Measurements from ENCODE around the gene SBF1.
"Not testable (repeated sequence)": the region's sequence is repeated elsewhere in the genome, so short reads cannot be mapped to it uniquely, and the experiment has no call there.

The SBF1 gene

DNA sequence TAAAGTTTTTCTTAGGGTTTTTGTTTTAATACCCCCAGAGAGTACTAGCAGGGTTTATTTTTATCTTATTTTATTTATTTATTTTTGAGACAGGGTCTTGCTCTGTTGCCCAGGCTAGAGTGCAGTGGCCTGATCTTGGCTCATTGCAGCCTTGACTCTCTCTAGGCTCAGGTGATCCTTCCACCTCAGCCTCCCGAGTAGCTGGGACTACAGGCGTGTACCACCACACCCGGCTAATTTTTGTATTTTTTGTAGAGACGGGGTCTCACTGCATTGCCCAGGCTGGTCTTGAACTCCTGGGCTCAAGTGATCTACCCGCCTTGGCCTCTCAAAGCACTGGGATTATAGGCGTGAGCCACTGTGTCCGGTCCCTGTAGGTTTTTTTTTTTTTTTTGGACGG is 45.3 kb upstream of the SBF1 start:
- not testable (repeated sequence) for H2BK15ac ChIP-seq (ENCODE audit: low read length); H2BK120ac ChIP-seq (ENCODE audit: low read depth, low read length); H3K9ac ChIP-seq (ENCODE audit: low read depth, low read length, poor library complexity); H2BK5ac ChIP-seq (ENCODE audit: low read length); H3K14ac ChIP-seq (ENCODE audit: low read length); H4K91ac ChIP-seq (ENCODE audit: low read depth, low read length, poor library complexity); H3K4me1 ChIP-seq (ENCODE audit: control insufficient read depth in 2 of 2, insufficient read depth in 1 of 2, low read depth in 1 of 2, low read length in 2 of 2); H3K4me3 ChIP-seq (ENCODE audit: low read length in 2 of 2); H3K4ac ChIP-seq (ENCODE audit: low read length); H3K4me2 ChIP-seq (ENCODE audit: insufficient read depth, low read length, poor library complexity, severe bottlenecking); H3K23ac ChIP-seq (ENCODE audit: low read depth, low read length, poor library complexity); H3K9me3 ChIP-seq (replicated peaks in 1 of 2; ENCODE audit: control insufficient read depth in 2 of 2, insufficient read depth in 1 of 2, low read depth in 1 of 2, low read length in 2 of 2); DNase-seq (ENCODE audit: low spot score); H2AFZ ChIP-seq (ENCODE audit: low read length); H3K18ac ChIP-seq (ENCODE audit: low read length); H3K27ac ChIP-seq (replicated peaks; ENCODE audit: low read length); H2AK5ac ChIP-seq (ENCODE audit: low read depth, low read length); H4K8ac ChIP-seq (ENCODE audit: low read depth, low read length); H3K27me3 ChIP-seq (ENCODE audit: control insufficient read depth in 3 of 3, insufficient read depth in 3 of 3, low read depth in 1 of 3, low read length in 3 of 3); H2BK12ac ChIP-seq (ENCODE audit: low read length)
- peaks cover 22% of the 10 kb centered on the region for H3K79me1 ChIP-seq (ENCODE audit: low read depth, low read length)
- no CpG with 5 or more reads among the region's 8 CpGs for WGBS, 2 donors (ENCODE audit: extremely low coverage in 2 of 2, insufficient read length in 2 of 2, insufficient replicate concordance in 1 of 2)
- peaks cover 64 to 86% of the 10 kb centered on the region in 2 donors for H3K36me3 ChIP-seq (replicated peaks in 1 of 2; ENCODE audit: control insufficient read depth in 2 of 2, insufficient read depth in 2 of 2, low read length in 2 of 2)

DNA sequence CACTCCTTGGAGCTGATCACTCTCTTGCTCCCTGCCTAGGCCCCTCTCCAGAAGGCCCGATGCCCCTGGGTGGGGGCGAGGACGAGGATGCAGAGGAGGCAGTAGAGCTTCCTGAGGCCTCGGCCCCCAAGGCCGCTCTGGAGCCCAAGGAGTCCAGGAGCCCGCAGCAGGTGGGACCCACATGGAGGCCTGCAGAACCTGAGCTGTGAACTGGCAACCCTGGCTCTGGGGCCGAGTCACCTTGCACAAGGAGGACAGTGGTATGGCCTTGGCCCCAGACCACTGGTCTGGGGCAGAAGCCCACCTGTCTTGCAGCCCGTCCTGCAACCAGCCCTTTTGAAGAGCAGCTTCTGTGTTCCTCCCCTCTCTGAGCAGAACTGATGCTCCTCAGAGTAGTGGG is 44.3 kb upstream of the SBF1 start:
- H3K27ac ChIP-seq (replicated peaks; ENCODE audit: low read length) = no peak overlapping the region
- no peak overlapping the region for H3K18ac ChIP-seq (ENCODE audit: low read length)
- no peak for DNase-seq (ENCODE audit: low spot score)
- no peaks in the 10 kb centered on the region for H3K9me3 ChIP-seq (replicated peaks in 1 of 2; ENCODE audit: control insufficient read depth in 2 of 2, insufficient read depth in 1 of 2, low read depth in 1 of 2, low read length in 2 of 2)
- H2BK12ac ChIP-seq (ENCODE audit: low read length) = no peak overlapping the region
- no peak overlapping the region for H3K14ac ChIP-seq (ENCODE audit: low read length)
- no peak overlapping the region for H3K23ac ChIP-seq (ENCODE audit: low read depth, low read length, poor library complexity)
- H3K36me3 ChIP-seq (replicated peaks in 1 of 2; ENCODE audit: control insufficient read depth in 2 of 2, insufficient read depth in 2 of 2, low read length in 2 of 2) = peaks cover 67 to 86% of the 10 kb centered on the region in 2 donors
- no peak overlapping the region for H2BK15ac ChIP-seq (ENCODE audit: low read length)
- no peak overlapping the region for H4K8ac ChIP-seq (ENCODE audit: low read depth, low read length)
- no peaks in the 10 kb centered on the region for H3K27me3 ChIP-seq (ENCODE audit: control insufficient read depth in 3 of 3, insufficient read depth in 3 of 3, low read depth in 1 of 3, low read length in 3 of 3)
- no peak overlapping the region for H3K9ac ChIP-seq (ENCODE audit: low read depth, low read length, poor library complexity)
- no peak overlapping the region for H2BK5ac ChIP-seq (ENCODE audit: low read length)
- H3K4me1 ChIP-seq (ENCODE audit: control insufficient read depth in 2 of 2, insufficient read depth in 1 of 2, low read depth in 1 of 2, low read length in 2 of 2) = peaks cover 0 to under 1% of the 10 kb centered on the region in 2 donors
- H3K4me3 ChIP-seq (ENCODE audit: low read length in 2 of 2) = no peak overlapping the region
- no peak overlapping the region for H2AK5ac ChIP-seq (ENCODE audit: low read depth, low read length)
- H3K4ac ChIP-seq (ENCODE audit: low read length) = no peak overlapping the region
- peaks cover 24% of the 10 kb centered on the region for H3K79me1 ChIP-seq (ENCODE audit: low read depth, low read length)
- H2AFZ ChIP-seq (ENCODE audit: low read length) = no peak overlapping the region
- no peak overlapping the region for H4K91ac ChIP-seq (ENCODE audit: low read depth, low read length, poor library complexity)
- no peak overlapping the region for H2BK120ac ChIP-seq (ENCODE audit: low read depth, low read length)
- no CpG with 5 or more reads among the region's 8 CpGs for WGBS, 2 donors (ENCODE audit: extremely low coverage in 2 of 2, insufficient read length in 2 of 2, insufficient replicate concordance in 1 of 2)
- H3K4me2 ChIP-seq (ENCODE audit: insufficient read depth, low read length, poor library complexity, severe bottlenecking) = no peak overlapping the region

DNA sequence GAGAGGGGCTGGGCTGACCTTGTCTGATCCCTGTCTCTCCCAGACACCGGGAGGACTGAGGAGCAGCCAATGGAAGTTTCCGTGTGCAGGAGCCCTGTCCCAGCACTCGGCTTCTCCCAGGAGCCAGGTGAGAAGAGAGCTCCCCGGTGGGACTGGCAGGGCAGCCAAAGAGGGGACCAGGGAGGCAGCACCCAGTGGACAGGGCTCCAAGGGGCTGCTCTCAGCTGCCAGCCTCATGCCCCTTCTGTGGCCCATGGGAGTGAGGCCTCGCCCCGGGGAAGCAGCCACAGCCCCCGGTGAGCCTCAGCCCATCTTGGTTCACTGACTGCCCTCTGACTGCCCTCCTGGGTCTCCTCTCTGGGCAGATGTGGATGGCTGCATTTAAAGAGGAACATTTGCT is 43.8 kb upstream of the SBF1 start:
- Histone ChIP-seq H2AFZ (ENCODE audit: low read length) (no peak overlapping the region), H3K4me1 (ENCODE audit: control insufficient read depth in 2 of 2, insufficient read depth in 1 of 2, low read depth in 1 of 2, low read length in 2 of 2) (no peaks in the 10 kb centered on the region), H3K27me3 (ENCODE audit: control insufficient read depth in 3 of 3, insufficient read depth in 3 of 3, low read depth in 1 of 3, low read length in 3 of 3) (no peaks in the 10 kb centered on the region), H3K4me2 (ENCODE audit: insufficient read depth, low read length, poor library complexity, severe bottlenecking) (no peak overlapping the region), H3K9ac (ENCODE audit: low read depth, low read length, poor library complexity) (no peak overlapping the region), H3K9me3 (replicated peaks in 1 of 2; ENCODE audit: control insufficient read depth in 2 of 2, insufficient read depth in 1 of 2, low read depth in 1 of 2, low read length in 2 of 2) (no peaks in the 10 kb centered on the region), H3K23ac (ENCODE audit: low read depth, low read length, poor library complexity) (no peak overlapping the region), H3K4me3 (ENCODE audit: low read length in 2 of 2) (no peak overlapping the region), H3K18ac (ENCODE audit: low read length) (no peak overlapping the region), H2AK5ac (ENCODE audit: low read depth, low read length) (no peak overlapping the region), H3K14ac (ENCODE audit: low read length) (no peak overlapping the region), H3K4ac (ENCODE audit: low read length) (no peak overlapping the region), H3K36me3 (replicated peaks in 1 of 2; ENCODE audit: control insufficient read depth in 2 of 2, insufficient read depth in 2 of 2, low read length in 2 of 2) (peaks cover 63 to 84% of the 10 kb centered on the region in 2 donors), H2BK15ac (ENCODE audit: low read length) (no peak overlapping the region), H4K91ac (ENCODE audit: low read depth, low read length, poor library complexity) (no peak overlapping the region), H3K79me1 (ENCODE audit: low read depth, low read length) (peaks cover 25% of the 10 kb centered on the region), H4K8ac (ENCODE audit: low read depth, low read length) (no peak overlapping the region), H3K27ac (replicated peaks; ENCODE audit: low read length) (no peak overlapping the region), H2BK120ac (ENCODE audit: low read depth, low read length) (no peak overlapping the region), H2BK5ac (ENCODE audit: low read length) (no peak overlapping the region), H2BK12ac (ENCODE audit: low read length) (no peak overlapping the region)
- WGBS, 2 donors (ENCODE audit: extremely low coverage in 2 of 2, insufficient read length in 2 of 2, insufficient replicate concordance in 1 of 2) = no CpG with 5 or more reads among the region's 7 CpGs
- DNase-seq (ENCODE audit: low spot score) = no peak

DNA sequence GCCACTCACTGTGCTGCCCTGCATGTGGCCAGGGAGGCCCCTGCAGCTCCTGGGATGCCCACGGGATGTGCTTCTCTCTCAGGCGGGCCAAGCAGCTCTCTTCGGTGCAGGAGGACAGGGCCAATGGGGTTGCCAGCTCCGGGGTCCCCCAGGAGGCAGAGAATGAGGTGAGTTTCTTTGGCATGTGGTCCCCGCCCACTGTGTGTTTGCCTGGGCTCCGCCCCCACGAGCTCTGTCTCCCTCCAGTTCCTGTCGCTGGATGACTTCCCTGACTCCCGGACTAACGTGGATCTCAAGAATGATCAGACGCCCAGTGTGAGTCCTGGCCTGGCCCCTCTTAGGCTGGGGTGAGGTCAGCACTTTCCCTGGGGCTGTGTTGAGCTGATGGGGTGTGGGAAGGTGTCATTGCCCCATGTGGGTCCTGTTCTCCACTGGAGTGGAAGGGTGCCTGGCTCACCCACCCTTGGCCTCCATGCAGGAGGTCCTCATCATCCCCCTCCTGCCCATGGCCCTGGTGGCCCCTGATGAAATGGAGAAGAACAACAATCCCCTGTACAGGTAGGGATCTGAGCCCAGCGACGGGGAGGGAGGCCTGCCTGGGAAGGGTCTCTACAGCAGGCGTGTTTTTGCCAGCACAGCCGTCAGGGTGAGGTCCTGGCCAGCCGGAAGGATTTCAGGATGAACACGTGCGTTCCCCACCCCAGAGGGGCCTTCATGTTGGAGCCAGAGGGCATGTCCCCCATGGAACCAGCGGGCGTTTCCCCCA is 42.8 kb upstream of the SBF1 start:
- H3K9me3 ChIP-seq (replicated peaks in 1 of 2; ENCODE audit: control insufficient read depth in 2 of 2, insufficient read depth in 1 of 2, low read depth in 1 of 2, low read length in 2 of 2) = no peaks in the 10 kb centered on the region
- no peak overlapping the region for H4K91ac ChIP-seq (ENCODE audit: low read depth, low read length, poor library complexity)
- H3K4me2 ChIP-seq (ENCODE audit: insufficient read depth, low read length, poor library complexity, severe bottlenecking) = no peak overlapping the region
- H2BK12ac ChIP-seq (ENCODE audit: low read length) = no peak overlapping the region
- no peak overlapping the region for H2BK120ac ChIP-seq (ENCODE audit: low read depth, low read length)
- H4K8ac ChIP-seq (ENCODE audit: low read depth, low read length) = no peak overlapping the region
- H3K4me3 ChIP-seq (ENCODE audit: low read length in 2 of 2) = peak overlapping the region in 1 of 2 donors; percentile 19
- H3K4ac ChIP-seq (ENCODE audit: low read length) = no peak overlapping the region
- H3K27me3 ChIP-seq (ENCODE audit: control insufficient read depth in 3 of 3, insufficient read depth in 3 of 3, low read depth in 1 of 3, low read length in 3 of 3) = no peaks in the 10 kb centered on the region
- H3K27ac ChIP-seq (replicated peaks; ENCODE audit: low read length) = no peak overlapping the region
- WGBS, 2 donors (ENCODE audit: extremely low coverage in 2 of 2, insufficient read length in 2 of 2, insufficient replicate concordance in 1 of 2) = no CpG with 5 or more reads among the region's 20 CpGs
- no peak overlapping the region for H2BK5ac ChIP-seq (ENCODE audit: low read length)
- no peak overlapping the region for H2AFZ ChIP-seq (ENCODE audit: low read length)
- H3K4me1 ChIP-seq (ENCODE audit: control insufficient read depth in 2 of 2, insufficient read depth in 1 of 2, low read depth in 1 of 2, low read length in 2 of 2) = no peaks in the 10 kb centered on the region
- H2BK15ac ChIP-seq (ENCODE audit: low read length) = no peak overlapping the region
- no peak overlapping the region for H3K18ac ChIP-seq (ENCODE audit: low read length)
- H3K9ac ChIP-seq (ENCODE audit: low read depth, low read length, poor library complexity) = no peak overlapping the region
- H3K36me3 ChIP-seq (replicated peaks in 1 of 2; ENCODE audit: control insufficient read depth in 2 of 2, insufficient read depth in 2 of 2, low read length in 2 of 2) = peaks cover 54 to 79% of the 10 kb centered on the region in 2 donors
- no peak overlapping the region for H3K23ac ChIP-seq (ENCODE audit: low read depth, low read length, poor library complexity)
- peaks cover 29% of the 10 kb centered on the region for H3K79me1 ChIP-seq (ENCODE audit: low read depth, low read length)
- H3K14ac ChIP-seq (ENCODE audit: low read length) = no peak overlapping the region
- DNase-seq (ENCODE audit: low spot score) = no peak
- no peak overlapping the region for H2AK5ac ChIP-seq (ENCODE audit: low read depth, low read length)

Measured in neuronal stem cell (in vitro differentiated cells).